ENCODE results near the gene PSME4.

Gene PSME4

GRCh38 chr2:53970724-53971602 lies at the start of gene PSME4:
TSS of gene PSME4 (minus strand) at chr2:53970993. CDS start at chr2:53970784, 209 bp downstream.
- FAIRE-seq (no peak), DNase-seq (ENCODE audit: insufficient read length, low spot score) (peak; percentile 83)
- TF ChIP-seq CTCF (IDR thresholded peaks at IDR 0.05; ENCODE audit: insufficient read depth, missing control alignments) = no peak

- FAIRE-seq (no peak), DNase-seq (ENCODE audit: insufficient read length, low spot score) (no peak)
- no peak for TF ChIP-seq CTCF (IDR thresholded peaks at IDR 0.05; ENCODE audit: insufficient read depth, missing control alignments)
Observed at GRCh38 chr2:54015798-54016699, 45.3 kb upstream of the PSME4 start.

GRCh38 chr2:54013996-54014395 lies 43.2 kb upstream of the PSME4 start:
- TF ChIP-seq CTCF (IDR thresholded peaks at IDR 0.05; ENCODE audit: insufficient read depth, missing control alignments) = no peak
- FAIRE-seq (no peak), DNase-seq (ENCODE audit: insufficient read length, low spot score) (no peak)

DNA sequence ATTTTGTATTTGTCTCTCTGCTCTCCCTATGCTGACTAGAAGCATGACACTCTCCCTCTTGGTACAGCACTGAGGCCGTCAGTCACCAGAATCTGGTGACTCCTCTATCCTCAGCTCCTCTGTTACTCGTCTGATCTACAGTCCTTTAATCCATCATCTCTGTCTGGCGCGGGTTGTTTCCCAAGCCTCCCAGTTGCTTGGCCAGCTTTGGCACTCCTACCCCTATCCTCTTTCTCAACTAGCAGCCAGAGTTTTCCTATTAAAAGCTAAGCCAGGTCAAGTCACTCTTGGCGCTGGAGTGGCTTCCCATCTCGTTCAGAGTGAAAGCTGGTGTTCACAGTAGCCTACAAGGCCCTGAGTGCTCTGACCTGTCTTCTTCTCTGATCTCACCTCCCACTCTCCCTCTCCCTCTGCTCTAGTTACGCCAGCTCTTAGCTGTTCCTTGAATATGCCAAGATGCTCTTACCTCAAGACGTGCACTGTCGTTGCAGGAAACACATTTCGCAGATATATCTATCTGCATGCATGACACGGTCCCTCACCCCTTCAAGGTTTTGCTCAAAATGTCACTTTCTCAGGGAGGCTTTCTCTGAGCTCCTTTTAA lies 41.8 kb upstream of the PSME4 start:
- no peak for TF ChIP-seq CTCF (IDR thresholded peaks at IDR 0.05; ENCODE audit: insufficient read depth, missing control alignments)

DNA sequence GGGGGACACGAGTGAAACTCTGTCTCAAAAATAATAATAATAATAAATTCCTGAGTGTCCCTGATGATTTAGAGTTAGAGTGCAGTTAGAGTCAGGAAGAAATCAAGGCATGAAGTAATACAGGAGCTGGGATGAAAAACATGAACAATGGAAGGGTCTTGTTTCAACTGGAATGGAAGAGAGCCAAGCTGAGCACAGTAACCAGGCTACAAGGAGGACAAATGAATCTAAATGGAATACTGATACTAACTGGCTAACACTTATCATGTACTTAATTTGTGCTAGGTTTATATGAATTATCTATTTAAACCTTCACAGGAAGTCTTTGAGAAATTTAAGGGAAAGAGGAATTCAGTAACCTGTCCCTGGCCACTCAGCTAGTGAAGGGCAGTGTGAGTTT lies 38.8 kb upstream of the PSME4 start:
- no peak for TF ChIP-seq CTCF (IDR thresholded peaks at IDR 0.05; ENCODE audit: insufficient read depth, missing control alignments)
- no peak for FAIRE-seq
- no peak for DNase-seq (ENCODE audit: insufficient read length, low spot score)

More for the DNA sequence above, 41.8 kb upstream of the PSME4 start:
- DNase-seq (ENCODE audit: insufficient read length, low spot score) (no peak), FAIRE-seq (no peak)

DNA sequence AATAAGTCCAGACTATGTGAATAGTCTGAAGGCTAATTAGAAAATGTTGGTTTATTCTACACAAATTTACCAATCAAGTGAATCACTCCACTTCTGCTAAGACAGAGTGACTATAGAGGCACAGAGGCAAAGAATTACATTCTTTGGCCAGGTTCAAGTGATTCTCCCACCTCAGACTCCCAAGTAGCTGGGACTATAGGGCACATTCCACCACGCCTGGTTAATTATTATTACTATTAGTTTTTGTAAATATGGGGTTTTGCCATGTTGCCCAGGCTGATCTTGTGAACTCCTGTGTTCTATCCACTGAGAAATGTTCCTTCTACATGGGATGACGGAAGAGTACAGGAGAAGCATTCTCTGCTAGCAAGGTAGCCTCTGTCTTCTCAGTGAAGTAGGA lies 37.6 kb upstream of the PSME4 start:
- no peak for DNase-seq (ENCODE audit: insufficient read length, low spot score)
- TF ChIP-seq CTCF (IDR thresholded peaks at IDR 0.05; ENCODE audit: insufficient read depth, missing control alignments) = no peak
- FAIRE-seq = no peak
